HUES6 (cell line): ENCODE results near the gene TREX2.

ENCODE experiments used
- H3K27ac ChIP-seq: 2 replicates; pipeline ENCODE4 v1.7.0; 2013; ENCODE audit warnings: low read depth, mild to moderate bottlenecking, low read length, inconsistent platforms
- H3K27me3 ChIP-seq: 2 replicates; pipeline ENCODE4 v1.6.1; 2013; ENCODE audit warnings: low read length; ENCODE audit not compliant: control insufficient read depth, insufficient read depth
- H3K36me3 ChIP-seq: 2 replicates; pipeline ENCODE4 v1.6.1; 2013; ENCODE audit warnings: low read length; ENCODE audit not compliant: control insufficient read depth, insufficient read depth
- H3K4me1 ChIP-seq: 2 replicates; pipeline ENCODE4 v1.6.1; 2013; ENCODE audit warnings: low read length; ENCODE audit not compliant: control insufficient read depth, insufficient read depth
- H3K4me3 ChIP-seq: 2 replicates; pipeline ENCODE4 v1.5.1; 2013; ENCODE audit warnings: low read depth, low read length
- H3K9ac ChIP-seq: one replicate; pipeline ENCODE4 v1.6.1; 2013; ENCODE audit warnings: mild to moderate bottlenecking, low read length
- H3K9me3 ChIP-seq: 2 replicates; pipeline ENCODE4 v1.6.1; 2013; ENCODE audit warnings: low read depth, low read length; ENCODE audit not compliant: control insufficient read depth, insufficient read depth

Gene TREX2

GRCh38 chrX:153396320-153397195 is 49.3 kb downstream of the TREX2 start:
- H3K9me3 ChIP-seq = peaks cover 20% of the 10 kb centered on the region; the same call in 1 of the 2 replicates
- no peak overlapping the region for H3K9ac ChIP-seq
- H3K27ac ChIP-seq = no peak overlapping the region
- H3K27me3 ChIP-seq = no peaks in the 10 kb centered on the region; the same call in 1 of the 2 replicates
- H3K36me3 ChIP-seq = no peaks in the 10 kb centered on the region
- H3K4me3 ChIP-seq = no peak overlapping the region
- peaks cover 5% of the 10 kb centered on the region; the same call in 1 of the 2 replicates for H3K4me1 ChIP-seq

GRCh38 chrX:153395613-153396319 is 50.1 kb downstream of the TREX2 start:
- H3K4me3 ChIP-seq = no peak overlapping the region
- H3K27me3 ChIP-seq = no peaks in the 10 kb centered on the region; the same call in 1 of the 2 replicates
- H3K4me1 ChIP-seq = peaks cover 5% of the 10 kb centered on the region; the same call in 1 of the 2 replicates
- peaks cover 22% of the 10 kb centered on the region; the same call in 1 of the 2 replicates for H3K9me3 ChIP-seq
- H3K9ac ChIP-seq = no peak overlapping the region
- H3K27ac ChIP-seq = no peak overlapping the region
- H3K36me3 ChIP-seq = no peaks in the 10 kb centered on the region

- Histone ChIP-seq H3K9ac (no peak overlapping the region), H3K36me3 (no peaks in the 10 kb centered on the region), H3K4me1 (peaks cover 5% of the 10 kb centered on the region; the same call in 1 of the 2 replicates), H3K27ac (no peak overlapping the region), H3K9me3 (peaks cover 31% of the 10 kb centered on the region; the same call in 1 of the 2 replicates), H3K4me3 (no peak overlapping the region), H3K27me3 (no peaks in the 10 kb centered on the region; the same call in 1 of the 2 replicates)
Measured at GRCh38 chrX:153394612-153395011, 51.2 kb downstream of the TREX2 start.
